DND-41 (cell line): ENCODE results near the gene NUDT7.

Experiments
- ATAC-seq: fragments of 200-7000 bp; cut with Tn5 transposase; 3 replicates; pipeline ENCODE4 v1.9.1; 2021; ENCODE audit warnings: low read depth; ENCODE audit not compliant: insufficient read depth
- DNase-seq: peaks from one replicate; pipeline ENCODE4 v3.0.0-alpha.2; 2020
- H2AFZ ChIP-seq: 2 replicates; pipeline ENCODE4 v1.6.0; 2012; ENCODE audit warnings: low read depth, low read length
- H3K27ac ChIP-seq: 2 replicates; pipeline ENCODE4 v1.5.1; 2012; ENCODE audit warnings: low read length, inconsistent platforms
- H3K27me3 ChIP-seq: fragments of 200-600 bp; sonication (generic); 2 replicates; pipeline ENCODE4 v1.6.0; 2012; ENCODE audit warnings: low read length, mild to moderate bottlenecking, inconsistent platforms; ENCODE audit not compliant: insufficient read depth, poor library complexity
- H3K36me3 ChIP-seq: 2 replicates; pipeline ENCODE4 v1.5.1; 2012; ENCODE audit warnings: low read length, inconsistent platforms; ENCODE audit not compliant: insufficient read depth
- H3K4me1 ChIP-seq: 2 replicates; pipeline ENCODE4 v1.5.1; 2012; ENCODE audit warnings: mild to moderate bottlenecking, low read length; ENCODE audit not compliant: insufficient read depth
- H3K4me2 ChIP-seq: 2 replicates; pipeline ENCODE4 v1.6.0; 2012; ENCODE audit warnings: mild to moderate bottlenecking, moderate library complexity, low read length, inconsistent platforms; ENCODE audit not compliant: insufficient read depth
- H3K4me3 ChIP-seq, 2 experiments: fragments of 200-600 bp in 1 of 2; shearing (Covaris generic) in 1 of 2; 2 replicates each; pipeline ENCODE4 v1.5.1; 2012 to 2016; ENCODE audit warnings: inconsistent platforms in 2 of 2, low read length in 2 of 2, mild to moderate bottlenecking in 2 of 2, low read depth in 1 of 2, moderate library complexity in 1 of 2
- H3K79me2 ChIP-seq: 2 replicates; pipeline ENCODE4 v1.6.0; 2012; ENCODE audit warnings: low read length, inconsistent platforms; ENCODE audit not compliant: insufficient read depth
- H3K9ac ChIP-seq: 2 replicates; pipeline ENCODE4 v1.6.0; 2012; ENCODE audit warnings: low read depth, mild to moderate bottlenecking, inconsistent platforms, low read length, moderate library complexity
- H3K9me3 ChIP-seq: 2 replicates; pipeline ENCODE4 v1.5.1; 2012; ENCODE audit warnings: low read length, moderate library complexity, mild to moderate bottlenecking, inconsistent platforms; ENCODE audit not compliant: insufficient read depth, severe bottlenecking
- H4K20me1 ChIP-seq: 2 replicates; pipeline ENCODE4 v1.6.0; 2012; ENCODE audit warnings: low read length; ENCODE audit not compliant: insufficient read depth
- EZH2 ChIP-seq: IDR thresholded peaks from 3 replicates; pipeline ENCODE4 v1.6.1; 2012; ENCODE audit warnings: borderline replicate concordance, low read depth, mild to moderate bottlenecking, moderate library complexity, low read length, inconsistent platforms; ENCODE audit not compliant: severe bottlenecking
- TF ChIP-seq, protein P1 (sequence below): IDR thresholded peaks from 2 replicates; pipeline ENCODE4 v1.5.1; 2012; ENCODE audit warnings: borderline replicate concordance, low read length, moderate library complexity, mild to moderate bottlenecking; ENCODE audit not compliant: poor library complexity, severe bottlenecking; ENCODE audit errors: extremely low read depth

The NUDT7 gene

DNA sequence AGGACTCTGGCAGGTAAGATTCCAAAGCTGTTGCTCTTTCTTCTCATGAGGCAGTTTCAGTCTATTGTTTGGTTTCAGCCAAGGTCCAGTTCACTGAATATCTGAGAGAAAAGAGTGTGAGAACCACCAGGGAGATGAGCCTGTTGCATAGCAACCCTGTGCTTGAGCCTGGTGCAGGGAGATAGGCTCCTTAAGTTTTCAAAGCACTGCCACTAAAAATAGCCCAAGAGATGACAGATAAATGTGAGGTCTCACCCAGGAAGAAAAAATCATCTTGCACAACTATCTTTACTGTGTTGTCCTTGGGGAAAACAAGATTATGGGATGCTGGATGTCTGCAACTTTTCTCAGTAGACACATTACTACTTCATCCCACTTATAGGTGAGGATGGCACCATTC lies 26.2 kb upstream of the NUDT7 start:
- H3K27ac ChIP-seq = no peak overlapping the region
- H3K4me2 ChIP-seq = no peak overlapping the region
- H2AFZ ChIP-seq = no peak overlapping the region
- H3K9me3 ChIP-seq = no peaks in the 10 kb centered on the region
- H3K36me3 ChIP-seq = no peaks in the 10 kb centered on the region
- TF ChIP-seq, protein P1, sequence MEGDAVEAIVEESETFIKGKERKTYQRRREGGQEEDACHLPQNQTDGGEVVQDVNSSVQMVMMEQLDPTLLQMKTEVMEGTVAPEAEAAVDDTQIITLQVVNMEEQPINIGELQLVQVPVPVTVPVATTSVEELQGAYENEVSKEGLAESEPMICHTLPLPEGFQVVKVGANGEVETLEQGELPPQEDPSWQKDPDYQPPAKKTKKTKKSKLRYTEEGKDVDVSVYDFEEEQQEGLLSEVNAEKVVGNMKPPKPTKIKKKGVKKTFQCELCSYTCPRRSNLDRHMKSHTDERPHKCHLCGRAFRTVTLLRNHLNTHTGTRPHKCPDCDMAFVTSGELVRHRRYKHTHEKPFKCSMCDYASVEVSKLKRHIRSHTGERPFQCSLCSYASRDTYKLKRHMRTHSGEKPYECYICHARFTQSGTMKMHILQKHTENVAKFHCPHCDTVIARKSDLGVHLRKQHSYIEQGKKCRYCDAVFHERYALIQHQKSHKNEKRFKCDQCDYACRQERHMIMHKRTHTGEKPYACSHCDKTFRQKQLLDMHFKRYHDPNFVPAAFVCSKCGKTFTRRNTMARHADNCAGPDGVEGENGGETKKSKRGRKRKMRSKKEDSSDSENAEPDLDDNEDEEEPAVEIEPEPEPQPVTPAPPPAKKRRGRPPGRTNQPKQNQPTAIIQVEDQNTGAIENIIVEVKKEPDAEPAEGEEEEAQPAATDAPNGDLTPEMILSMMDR = no peak
- TF ChIP-seq EZH2 = no peak
- H3K27me3 ChIP-seq = peaks cover 12% of the 10 kb centered on the region
- no peak for ATAC-seq
- H3K79me2 ChIP-seq = no peaks in the 10 kb centered on the region
- DNase-seq = no peak
- no peak overlapping the region for H3K4me3 ChIP-seq
- no peaks in the 10 kb centered on the region for H4K20me1 ChIP-seq
- no peaks in the 10 kb centered on the region for H3K4me1 ChIP-seq
- H3K9ac ChIP-seq = no peak overlapping the region

DNA sequence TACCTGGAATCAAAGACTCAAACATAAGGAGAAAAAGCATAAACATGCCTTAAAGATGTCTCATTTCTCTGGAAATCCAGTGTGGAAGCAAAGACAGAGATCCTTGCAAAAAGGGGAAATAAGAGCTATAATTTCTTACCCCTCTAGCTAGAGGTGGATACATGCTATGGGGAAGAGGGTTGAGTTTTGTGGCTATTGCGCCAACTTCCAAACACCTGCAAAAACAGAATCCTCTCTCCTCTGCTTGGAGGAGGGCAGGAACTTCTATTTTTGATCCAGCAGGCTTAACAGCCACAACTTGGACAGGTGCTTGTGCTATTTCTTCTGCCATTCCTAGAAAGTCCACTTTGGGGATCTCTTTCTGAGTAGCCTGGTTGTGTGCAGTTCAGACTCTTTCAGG lies 21.5 kb upstream of the NUDT7 start:
- Histone ChIP-seq H3K4me2 (no peak overlapping the region), H3K36me3 (no peaks in the 10 kb centered on the region), H2AFZ (no peak overlapping the region), H3K9me3 (no peaks in the 10 kb centered on the region), H3K27me3 (peaks cover 8% of the 10 kb centered on the region), H3K79me2 (no peaks in the 10 kb centered on the region), H3K4me3 (no peak overlapping the region), H3K9ac (no peak overlapping the region), H3K27ac (no peak overlapping the region), H4K20me1 (no peaks in the 10 kb centered on the region), H3K4me1 (no peaks in the 10 kb centered on the region)
- DNase-seq (no peak), ATAC-seq (no peak)
- TF ChIP-seq, protein P1 = no peak
- no peak for TF ChIP-seq EZH2

GRCh38 chr16:77705351-77705750 lies 17.0 kb upstream of the NUDT7 start:
- Histone ChIP-seq H2AFZ (no peak overlapping the region), H3K4me3 (no peak overlapping the region), H3K4me2 (no peak overlapping the region), H3K27me3 (peaks cover 5% of the 10 kb centered on the region), H3K4me1 (no peaks in the 10 kb centered on the region), H3K36me3 (no peaks in the 10 kb centered on the region), H4K20me1 (no peaks in the 10 kb centered on the region), H3K27ac (no peak overlapping the region), H3K9ac (no peak overlapping the region), H3K9me3 (no peaks in the 10 kb centered on the region), H3K79me2 (no peaks in the 10 kb centered on the region)
- no peak for ATAC-seq
- TF ChIP-seq EZH2 = no peak
- TF ChIP-seq, protein P1 = no peak
- no peak for DNase-seq

DNA sequence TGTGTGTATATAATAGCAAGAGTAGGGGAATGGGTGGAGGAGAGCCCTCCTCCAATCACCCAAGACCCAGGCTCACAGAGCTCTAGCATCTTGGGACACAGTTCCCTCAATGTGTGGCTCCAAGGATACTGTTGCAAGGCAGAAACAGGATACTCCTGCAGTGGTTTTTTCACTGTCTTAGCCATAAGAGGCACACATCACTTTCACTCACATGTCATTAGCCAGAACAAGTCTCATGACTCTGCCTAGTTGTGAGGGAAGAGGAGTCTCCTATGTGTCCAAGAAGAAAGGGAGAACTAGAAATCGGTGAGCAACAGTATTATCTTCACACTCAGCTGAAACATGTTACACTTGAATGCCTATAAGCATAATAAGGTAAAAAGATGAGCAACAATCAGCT lies 11.1 kb upstream of the NUDT7 start:
- H3K4me3 ChIP-seq = no peak overlapping the region
- no peaks in the 10 kb centered on the region for H3K4me1 ChIP-seq
- DNase-seq = no peak
- H3K79me2 ChIP-seq = no peaks in the 10 kb centered on the region
- no peak overlapping the region for H3K27ac ChIP-seq
- H2AFZ ChIP-seq = no peak overlapping the region
- no peak overlapping the region for H3K4me2 ChIP-seq
- H3K9me3 ChIP-seq = no peaks in the 10 kb centered on the region
- H3K36me3 ChIP-seq = no peaks in the 10 kb centered on the region
- TF ChIP-seq EZH2 = no peak
- TF ChIP-seq, protein P1 = no peak
- H3K27me3 ChIP-seq = peaks cover 4% of the 10 kb centered on the region
- no peak for ATAC-seq
- H3K9ac ChIP-seq = no peak overlapping the region
- H4K20me1 ChIP-seq = no peaks in the 10 kb centered on the region
